GM12878 (cell line): Measurements from ENCODE around the gene ADAM23. TPM values are rescaled to one million over a fixed set of nuclear protein-coding genes. Genes with fewer than 3 reads are reported as not detected.

ENCODE experiments used
- ATAC-seq: fragments of 200-7000 bp; cut with Tn5 transposase; 3 replicates; pipeline ENCODE4 v1.9.1; 2020; ENCODE audit warnings: mild to moderate bottlenecking, moderate library complexity
- BruUV-seq: library from RNA; stranded (reverse); fragments of 400-500 nt; replicated peaks from 2 replicates; lab custom pipeline; 2021; lab: Mats Ljungman, UMichigan
- CTCF ChIA-PET: fragments of 300-600 bp; sonication (Branson Sonifier 250); formaldehyde crosslinking; extraction: SDS; loops from one replicate; lab custom pipeline; 2021; ENCODE audit warnings: inconsistent platforms; lab: Yijun Ruan, JAX
- POLR2A ChIA-PET: fragments of 350-600 bp; formaldehyde crosslinking; extraction: SDS; loops from one replicate; lab custom pipeline; 2021; ENCODE audit warnings: inconsistent platforms; lab: Charles Lee
- RAD21 ChIA-PET: fragments of 300-600 bp; sonication (Branson Sonifier 250); formaldehyde crosslinking; loops from one replicate; lab custom pipeline; 2023; ENCODE audit warnings: antibody characterized with exemption; ENCODE audit not compliant: unreplicated experiment; lab: Charles Lee
- SMC1A ChIA-PET: fragments of 300-600 bp; sonication (Branson Sonifier 250); formaldehyde crosslinking; loops from one replicate; lab custom pipeline; 2023; ENCODE audit not compliant: unreplicated experiment, uncharacterized antibody; lab: Charles Lee
- DNase-seq: peaks from one replicate; pipeline ENCODE4 v3.0.0-alpha.2; 2011; ENCODE audit warnings: low read depth, low spot score
- FAIRE-seq: peaks from 3 replicates; lab custom pipeline; 2011; peaks lifted over from hg19 to GRCh38; lab: Jason Lieb, UNC
- H2AFZ ChIP-seq: 2 replicates; pipeline ENCODE4 v1.6.0; 2011; ENCODE audit warnings: low read depth, low read length, control low read depth; ENCODE audit not compliant: control insufficient read depth
- H3K27ac ChIP-seq: 2 replicates; pipeline ENCODE4 v1.5.1; 2011; ENCODE audit warnings: control low read depth; ENCODE audit not compliant: control insufficient read depth, insufficient read depth
- H3K27me3 ChIP-seq, 2 experiments: replicated peaks in 1 of 2; 2 replicates each; pipeline versions ENCODE4 v1.6.0 to v1.6.1; 2011; ENCODE audit warnings: low read length in 1 of 2; ENCODE audit not compliant: control insufficient read depth in 2 of 2, insufficient read depth in 2 of 2
- H3K36me3 ChIP-seq, 2 experiments: 2 replicates each; pipeline ENCODE4 v1.5.1; 2011; ENCODE audit warnings: low read length in 1 of 2; ENCODE audit not compliant: control insufficient read depth in 2 of 2, insufficient read depth in 2 of 2
- H3K4me1 ChIP-seq: 2 replicates; pipeline ENCODE4 v1.6.1; 2011; ENCODE audit warnings: mild to moderate bottlenecking, low read length, moderate library complexity, mixed read lengths; ENCODE audit not compliant: control insufficient read depth, insufficient read depth
- H3K4me2 ChIP-seq: 2 replicates; pipeline ENCODE4 v1.6.0; 2011; ENCODE audit warnings: control low read depth; ENCODE audit not compliant: control insufficient read depth, insufficient read depth
- H3K4me3 ChIP-seq: fragments of 200-600 bp; sonication (generic); 2 replicates; pipeline ENCODE4 v1.5.1; 2016
- H3K79me2 ChIP-seq: 2 replicates; pipeline ENCODE4 v1.6.0; 2011; ENCODE audit warnings: low read length; ENCODE audit not compliant: control insufficient read depth, insufficient read depth
- H3K9ac ChIP-seq: 2 replicates; pipeline ENCODE4 v1.8.0; 2011; ENCODE audit warnings: low read length, control low read depth, mixed read lengths; ENCODE audit not compliant: control insufficient read depth, insufficient read depth
- H3K9me3 ChIP-seq: replicated peaks from 3 replicates; pipeline ENCODE4 v1.5.1; 2011; ENCODE audit warnings: mild to moderate bottlenecking, low read length; ENCODE audit not compliant: control insufficient read depth, insufficient read depth
- H4K20me1 ChIP-seq: 2 replicates; pipeline ENCODE4 v1.6.0; 2011; ENCODE audit not compliant: control insufficient read depth, insufficient read depth
- ATF2 ChIP-seq: IDR thresholded peaks from 2 replicates; pipeline ENCODE4 v1.6.1; 2012; ENCODE audit warnings: low read length, inconsistent platforms
- ATF7 ChIP-seq: fragments of 450-650 bp; IDR thresholded peaks from 2 replicates; pipeline ENCODE4 v1.6.1; 2016; ENCODE audit warnings: low read depth, mild to moderate bottlenecking
- GATAD2B ChIP-seq: fragments of 450-650 bp; conservative IDR thresholded peaks from 2 replicates; pipeline ENCODE4 v1.6.1; 2017; ENCODE audit warnings: low read depth, mild to moderate bottlenecking, moderate library complexity
- NR2C1 ChIP-seq: fragments of 450-650 bp; IDR thresholded peaks from 2 replicates; pipeline ENCODE4 v1.6.1; 2017; ENCODE audit warnings: antibody characterized with exemption, mild to moderate bottlenecking, moderate library complexity
- PKNOX1 ChIP-seq: fragments of 450-650 bp; IDR thresholded peaks from 2 replicates; pipeline ENCODE4 v1.6.1; 2016; ENCODE audit warnings: mild to moderate bottlenecking
- POLR2A ChIP-seq: IDR thresholded peaks from 2 replicates; pipeline ENCODE4 v1.6.1; 2011; ENCODE audit warnings: low read depth, mild to moderate bottlenecking, low read length
- POLR2AphosphoS2 ChIP-seq: IDR thresholded peaks from 2 replicates; pipeline ENCODE4 v1.6.1; 2011; ENCODE audit warnings: low read depth, mild to moderate bottlenecking, low read length, improper control_type of control experiment, moderate library complexity
- TAF1 ChIP-seq: IDR thresholded peaks from 2 replicates; pipeline ENCODE4 v1.6.1; 2011; ENCODE audit warnings: mild to moderate bottlenecking, low read depth, low read length, borderline replicate concordance
- TCF3 ChIP-seq: IDR thresholded peaks from 2 replicates; pipeline ENCODE4 v1.6.1; 2012; ENCODE audit warnings: low read depth, mild to moderate bottlenecking, low read length, borderline replicate concordance; ENCODE audit not compliant: insufficient read depth
- YY1 ChIP-seq: IDR thresholded peaks from 2 replicates; pipeline ENCODE4 v1.6.1; 2011; ENCODE audit warnings: low read depth, mild to moderate bottlenecking, low read length
- ZBTB4 ChIP-seq: fragments of 450-650 bp; formaldehyde crosslinking; IDR thresholded peaks from 2 replicates; pipeline ENCODE4 v1.4.0; 2022; ENCODE audit warnings: mild to moderate bottlenecking, moderate library complexity
- ZNF384 ChIP-seq: IDR thresholded peaks from 2 replicates; pipeline ENCODE4 v1.6.1; 2012; ENCODE audit warnings: low read depth, mild to moderate bottlenecking, low read length, improper control_type of control experiment, borderline replicate concordance
- ZNF687 ChIP-seq: fragments of 450-650 bp; IDR thresholded peaks from 2 replicates; pipeline ENCODE4 v1.6.1; 2017; ENCODE audit warnings: mild to moderate bottlenecking, moderate library complexity
- WGBS: methylation state at CpG from one replicate; pipeline ENCODE4 v1.1.6; 2016; ENCODE audit warnings: low lambda C conversion rate; ENCODE audit not compliant: insufficient replicate concordance, insufficient coverage; ENCODE audit errors: missing lambda C conversion rate; 5-methylcytosine and 5-hydroxymethylcytosine counted together
- in situ Hi-C: fragments of 300-500 bp; cut with MboI; formaldehyde crosslinking; loops from 9 replicates; pipeline ENCODE4 v1.14.3; 2018; ENCODE audit warnings: mixed read lengths
- intact Hi-C: fragments of 100-400 bp; cut with micrococcal nuclease; formaldehyde crosslinking; loops from one replicate; pipeline ENCODE4 v1.14.2; 2022; ENCODE audit not compliant: unreplicated experiment
- polyA plus RNA-seq, 11 experiments: library from polyadenylated mRNA; depleted of rRNA in 4 of 11; unstranded in 6 of 11; stranded (reverse) in 5 of 11; fragments of >200 nt; fragmentation: Nextera tagmentation in 4 of 11; fragmentation: Illumina TruSeq in 1 of 11; extraction: Ambion mirVana in 4 of 11; extraction: Trizol in 1 of 11; gene quantifications; 1 replicate in 1 of 11; 2 replicates in 10 of 11; pipeline versions ENCODE4 v1.2.1 to v1.2.3, GENCODE V29; 2011 to 2016; ENCODE audit warnings: inconsistent platforms in 2 of 11, missing spikeins in 2 of 11, low read depth in 1 of 11
- total RNA-seq, 4 experiments: library from RNA; depleted of rRNA in 3 of 4; stranded (reverse); fragments of >200 nt in 3 of 4; fragmentation: Illumina TruSeq in 1 of 4; extraction: Trizol in 1 of 4; gene quantifications; 2 replicates each; pipeline versions ENCODE4 v1.2.1 to v1.2.3, GENCODE V29; 2013 to 2021

The ADAM23 gene
- total and polyA plus RNA-seq, 10 of the 15 experiments (the other 5 are each of a cell fraction or from before 2014, with no cell fraction given), result 5.7 to 41.8 (median 15.6) TPM

GRCh38 chr2:206480620-206481019 lies 37.3 kb downstream of the ADAM23 start:
- FAIRE-seq (no peak), DNase-seq (no peak), ATAC-seq (no peak)
- WGBS, result 57% methylated on average over 4 of the region's 4 CpGs
- H3K4me2 ChIP-seq, result no peak overlapping the region
- H3K27ac ChIP-seq, result no peak overlapping the region
- POLR2A ChIA-PET, result interaction anchor here (0.6 to 1.3 kb wide), 2 partner anchors 8 to 17 kb away, joined by 3 read pairs; no protein-coding TSS in a partner anchor
- in situ Hi-C loops (no loop called here), intact Hi-C loops (no loop called here)
- H3K79me2 ChIP-seq, result no peaks in the 10 kb centered on the region
- CTCF ChIA-PET, result interaction anchor here (0.6 to 1.5 kb wide), 5 partner anchors 8 to 594 kb away, joined by 3 to 5 read pairs (median 3); no protein-coding TSS in a partner anchor
- no TSS peak for BruUV-seq
- TF ChIP-seq ZNF384, result no peak
- no peak for TF ChIP-seq GATAD2B
- TF ChIP-seq ATF7, result no peak
- no peak for TF ChIP-seq POLR2AphosphoS2
- no peak for TF ChIP-seq TAF1
- no peak for TF ChIP-seq POLR2A
- TF ChIP-seq PKNOX1, result no peak
- TF ChIP-seq ATF2, result no peak
- TF ChIP-seq TCF3, result no peak
- no peak for TF ChIP-seq YY1
- TF ChIP-seq ZNF687, result no peak
- TF ChIP-seq NR2C1, result no peak
- TF ChIP-seq ZBTB4 (CRISPR knock-in tag), result no peak
- no peak overlapping the region for H3K4me3 ChIP-seq
- H3K27me3 ChIP-seq, result no peaks in the 10 kb centered on the region
- SMC1A ChIA-PET, result interaction anchor here (0.7 to 1.9 kb wide), 5 partner anchors 8 to 174 kb away, joined by 3 to 9 read pairs (median 4); no protein-coding TSS in a partner anchor
- no peak overlapping the region for H3K9ac ChIP-seq
- H2AFZ ChIP-seq, result no peak overlapping the region
- H3K36me3 ChIP-seq, result no peaks in the 10 kb centered on the region
- no peaks in the 10 kb centered on the region; the same call in 2 of the 3 replicates for H3K9me3 ChIP-seq
- H3K4me1 ChIP-seq, result no peaks in the 10 kb centered on the region
- RAD21 ChIA-PET, result interaction anchor here (1.2 kb wide), 1 partner anchor 17 kb away, joined by 4 read pairs; no protein-coding TSS in a partner anchor
- no peaks in the 10 kb centered on the region for H4K20me1 ChIP-seq
